H4 (cell line): ENCODE results near the gene TSEN15. TPM values are rescaled to one million over a fixed set of nuclear protein-coding genes. Genes with fewer than 3 reads are reported as not detected.
"Not testable (repeated sequence)": the region's sequence is repeated elsewhere in the genome, so short reads cannot be mapped to it uniquely, and the experiment has no call there.

Experiments used
- DNase-seq: peaks from one replicate; pipeline ENCODE4 v3.0.0-alpha.2; 2015; ENCODE audit warnings: low spot score
- total RNA-seq: library from RNA; depleted of rRNA; stranded (reverse); fragments of >200 nt; shearing (Covaris generic); gene quantifications from 2 replicates; pipeline ENCODE4 v1.2.3, GENCODE V29; 2014

Gene TSEN15
- total RNA-seq, 1 experiment from 2014 or later = 80.7 TPM

- no peak for DNase-seq
These were observed 2.4 kb downstream of the TSEN15 start for GRCh38 chr1:184053881-184054280.

- DNase-seq = peak; percentile 37
These were observed 5.5 kb downstream of the TSEN15 start for GRCh38 chr1:184056921-184057555.

DNA sequence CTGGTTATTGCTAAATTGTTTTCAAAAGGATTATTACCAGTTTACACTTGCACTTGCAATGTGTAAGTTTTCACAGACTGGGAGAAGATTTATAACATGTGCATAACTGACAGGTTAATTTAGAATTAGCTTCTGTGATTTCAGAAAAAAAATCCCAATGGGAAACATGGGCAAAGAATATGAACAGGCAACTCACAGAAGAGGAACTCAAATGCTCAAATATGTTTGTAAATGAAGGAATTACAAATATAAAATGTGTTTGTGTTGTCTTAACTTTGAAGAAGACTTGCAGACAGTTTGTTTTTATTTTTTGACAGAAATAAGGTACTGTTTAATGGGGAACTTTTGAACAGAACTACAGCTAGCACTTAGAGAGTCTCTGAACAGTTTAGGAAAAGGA is 8.4 kb downstream of the TSEN15 start:
- no peak for DNase-seq

- peak; percentile 79 for DNase-seq
These were observed 8.8 kb downstream of the TSEN15 start for GRCh38 chr1:184060316-184060715.

- peak; percentile 83 for DNase-seq
These were observed 10.0 kb downstream of the TSEN15 start for GRCh38 chr1:184061396-184062003.

GRCh38 chr1:184062640-184063286 is 11.2 kb downstream of the TSEN15 start:
- no peak for DNase-seq

- no peak for DNase-seq
These were observed 14.0 kb downstream of the TSEN15 start for GRCh38 chr1:184065559-184065958.

DNA sequence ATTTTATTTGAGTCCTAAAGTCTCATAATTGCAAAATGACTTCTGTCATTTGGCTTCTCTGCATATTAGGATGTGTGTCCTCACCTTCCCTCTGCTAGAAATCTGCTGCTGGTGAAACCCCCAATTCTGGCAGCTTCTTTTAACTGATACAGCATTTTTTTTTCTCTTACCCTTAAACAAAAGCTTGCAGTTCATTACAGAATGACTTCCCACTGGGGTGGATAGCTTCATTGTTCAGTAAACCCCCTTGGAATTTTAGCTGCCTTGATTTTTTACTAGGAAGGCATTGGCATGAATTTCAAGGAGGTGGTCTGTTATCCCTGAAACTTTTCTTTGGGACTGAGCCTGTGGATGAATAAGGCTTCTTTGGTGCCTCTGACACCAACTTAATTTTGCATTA is 16.8 kb downstream of the TSEN15 start:
- no peak for DNase-seq

DNA sequence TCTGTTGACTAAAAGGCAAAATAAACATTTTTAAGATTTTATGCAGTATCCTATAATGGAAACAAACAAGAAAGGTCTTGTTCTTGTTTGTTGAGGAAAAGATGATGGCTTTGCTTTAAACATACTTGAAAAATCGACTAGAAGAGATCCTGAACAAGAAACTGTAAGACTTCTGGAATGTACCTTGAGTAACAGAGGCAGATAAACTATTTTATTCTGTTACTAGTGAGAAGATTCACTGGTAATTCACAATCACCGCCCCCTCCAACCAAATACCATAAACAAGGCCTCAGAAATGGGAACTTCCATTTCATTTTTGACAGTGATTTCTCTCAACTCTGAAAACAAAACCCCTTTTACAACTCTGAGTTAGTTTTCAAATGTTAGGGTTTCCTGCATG is 18.1 kb downstream of the TSEN15 start:
- DNase-seq = no peak

DNA sequence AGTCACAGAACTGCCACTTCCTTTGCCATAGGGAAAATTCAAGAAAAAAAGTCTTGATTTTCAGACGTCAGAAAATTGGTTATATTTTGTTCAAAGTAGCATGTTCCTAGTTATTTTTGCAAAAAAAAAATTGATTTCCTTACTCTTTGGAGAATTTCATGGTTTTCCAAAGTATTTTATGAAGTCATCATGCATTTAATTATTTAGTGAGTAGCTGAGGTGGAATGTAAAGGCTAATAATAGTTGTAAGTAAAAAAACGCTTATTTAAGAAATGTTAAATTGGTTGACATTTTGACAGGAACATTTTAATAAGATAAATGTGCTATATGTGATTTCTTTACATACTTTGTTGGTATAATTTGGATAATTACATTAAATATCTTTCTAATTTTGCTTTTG is 20.8 kb downstream of the TSEN15 start:
- no peak for DNase-seq

- no peak for DNase-seq
These were observed 22.9 kb downstream of the TSEN15 start for GRCh38 chr1:184074383-184074782.

- DNase-seq = peak; percentile 48
These were observed 23.8 kb downstream of the TSEN15 start for GRCh38 chr1:184075055-184076029.

DNA sequence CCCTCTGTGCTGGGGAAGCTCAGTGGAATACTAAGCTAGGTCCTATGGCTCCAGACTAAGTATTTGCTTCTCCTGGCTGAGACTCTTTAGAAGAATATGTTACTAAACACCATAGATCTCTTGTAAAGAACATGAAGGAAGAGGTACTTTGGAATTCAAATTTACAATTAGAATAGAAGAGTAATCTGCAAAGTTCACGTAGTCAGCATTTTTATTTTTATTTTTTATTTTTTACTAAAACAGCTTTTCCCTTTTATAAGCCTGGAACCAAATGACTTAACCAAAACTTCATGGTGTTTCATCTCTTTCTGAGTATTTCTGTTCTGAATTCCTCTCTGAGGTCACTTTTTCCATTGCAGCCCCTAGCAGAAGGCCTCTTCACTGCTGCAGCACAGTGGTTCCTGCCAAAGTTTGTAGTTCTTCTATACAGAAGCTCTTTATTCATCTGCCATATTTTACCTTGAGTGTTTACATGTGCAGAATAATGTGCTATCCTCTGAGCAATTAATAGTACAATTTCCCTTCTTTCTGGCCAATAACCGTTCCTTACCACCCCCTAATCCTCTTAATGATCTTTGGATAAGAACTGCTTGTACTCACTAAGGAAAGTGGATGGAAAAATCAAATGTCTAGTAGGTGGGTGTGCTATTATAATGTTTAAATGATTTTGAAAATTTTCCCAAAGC is 27.2 kb downstream of the TSEN15 start:
- no peak for DNase-seq

DNA sequence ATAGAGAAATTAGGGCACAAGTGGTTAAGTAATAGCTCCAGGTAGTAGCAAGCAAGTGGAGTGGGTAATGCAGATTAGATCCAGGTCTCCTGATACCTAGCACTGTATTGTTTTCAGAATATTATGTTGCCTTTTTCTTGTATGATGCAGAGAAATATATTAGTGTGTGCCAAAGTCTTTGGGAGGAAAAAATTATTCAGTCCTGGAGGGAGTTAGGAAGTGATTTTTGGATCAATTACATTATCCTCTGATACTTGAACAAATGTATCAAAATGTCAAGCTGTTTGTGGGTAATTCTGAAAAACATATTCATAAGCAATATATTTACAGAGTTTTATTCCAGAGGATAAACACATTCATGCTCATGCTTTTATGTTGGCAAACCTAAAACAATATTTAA is 28.8 kb downstream of the TSEN15 start:
- DNase-seq = no peak

- DNase-seq = no peak
These were observed 31.2 kb downstream of the TSEN15 start for GRCh38 chr1:184082541-184083415.

DNA sequence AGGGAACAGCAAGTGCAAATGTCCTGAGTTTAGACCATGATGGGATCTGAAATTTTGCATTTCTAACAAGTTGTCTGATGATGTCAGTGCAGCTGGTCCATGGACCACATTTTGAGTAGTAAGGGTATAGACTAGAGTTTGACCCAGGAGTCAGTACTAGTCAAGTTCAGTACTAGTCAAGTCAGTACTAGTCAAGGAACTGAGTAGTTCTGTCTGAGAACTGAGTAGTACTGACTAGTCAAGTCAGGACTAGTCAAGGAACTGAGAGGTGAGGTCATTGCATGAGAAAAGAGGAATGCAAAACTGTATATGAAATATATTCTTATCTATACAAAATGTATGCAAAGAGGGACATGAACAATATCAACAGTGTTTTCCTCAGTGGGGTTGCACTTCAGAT is 34.1 kb downstream of the TSEN15 start:
- DNase-seq = no peak

- no peak for DNase-seq
These were observed 36.5 kb downstream of the TSEN15 start for GRCh38 chr1:184088037-184088436.

DNA sequence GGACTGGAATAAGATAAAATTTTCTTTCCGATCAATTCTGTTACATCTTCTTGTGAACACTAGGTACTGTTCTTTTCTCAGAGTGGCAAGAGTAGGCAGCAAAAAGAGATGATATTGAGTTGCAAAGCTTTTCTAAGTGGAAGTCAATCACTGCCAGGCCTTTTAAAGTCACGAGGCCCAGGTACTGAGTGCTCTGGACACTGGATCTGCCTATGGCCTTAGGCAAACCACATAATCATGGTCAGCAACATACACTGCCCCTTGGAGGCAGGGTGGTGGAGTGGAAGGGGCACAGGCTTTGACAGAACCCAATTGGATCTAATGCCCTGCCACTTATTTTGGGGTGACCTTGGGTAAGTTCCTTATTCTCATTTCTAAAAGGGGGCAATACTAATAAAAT is 41.5 kb downstream of the TSEN15 start:
- no peak for DNase-seq

- DNase-seq = no peak
These were observed 44.5 kb downstream of the TSEN15 start for GRCh38 chr1:184096005-184096404.

- DNase-seq = not testable (repeated sequence)
These were observed 45.0 kb downstream of the TSEN15 start for GRCh38 chr1:184096580-184096979.

- no peak for DNase-seq
These were observed 49.6 kb downstream of the TSEN15 start for GRCh38 chr1:184101141-184101540.
